Activated naive CD8-positive, alpha-beta T cell treated with anti-CD3 and anti-CD28 coated beads, Interleukin-2, amount 10 ng/mL, durations not matched to agents 7 days and 5 days (primary cell): ENCODE measurements around the gene WNK3. TPM values are rescaled to one million over a fixed set of nuclear protein-coding genes. Genes with fewer than 3 reads are reported as not detected.
A peak's percentile ranks its signal among the peaks of the same experiment; 100 is the strongest.

ENCODE experiments used
- ATAC-seq: fragments of 150-1000 bp; cut with Tn5 transposase; one replicate; pipeline ENCODE4 v1.10.0; 2021; ENCODE audit warnings: low read depth, moderate library complexity
- POLR2A ChIA-PET: fragments of 350-600 bp; sonication (Branson Sonifier 250); formaldehyde crosslinking; loops from one replicate; lab custom pipeline; 2021; ENCODE audit warnings: antibody characterized with exemption; lab: Charles Lee
- DNase-seq: peaks from one replicate; pipeline ENCODE4 v3.0.0; 2021
- H3K27ac Mint-ChIP-seq: one replicate; pipeline ENCODE4 v1.8.0; 2022; ENCODE audit warnings: mild to moderate bottlenecking, mixed read lengths
- H3K27me3 Mint-ChIP-seq: one replicate; pipeline ENCODE4 v1.8.0; 2022; ENCODE audit warnings: mild to moderate bottlenecking, moderate library complexity, mixed read lengths
- H3K36me3 Mint-ChIP-seq: one replicate; pipeline ENCODE4 v1.8.0; 2021; ENCODE audit warnings: mild to moderate bottlenecking, mixed read lengths
- H3K4me1 Mint-ChIP-seq: one replicate; pipeline ENCODE4 v1.8.0; 2021; ENCODE audit warnings: mixed read lengths
- H3K4me3 Mint-ChIP-seq: one replicate; pipeline ENCODE4 v1.8.0; 2022; ENCODE audit warnings: mild to moderate bottlenecking, moderate library complexity, mixed read lengths
- H3K9me3 Mint-ChIP-seq: one replicate; pipeline ENCODE4 v1.8.0; 2021; ENCODE audit warnings: mixed read lengths
- total RNA-seq, 2 experiments: library from RNA; stranded (reverse); gene quantifications; one replicate each; pipeline ENCODE4 v1.2.3, GENCODE V29; 2021

WNK3 gene
- total RNA-seq, 2 experiments from 2014 or later = 0.26 to 0.33 TPM

GRCh38 chrX:54213603-54214002 lies 144.2 kb downstream of the WNK3 start:
- Mint-ChIP-seq H3K27ac (no peak overlapping the region), H3K36me3 (no peaks in the 10 kb centered on the region), H3K9me3 (no peaks in the 10 kb centered on the region), H3K4me3 (no peak overlapping the region), H3K27me3 (no peaks in the 10 kb centered on the region), H3K4me1 (no peaks in the 10 kb centered on the region)
- DNase-seq (no peak), ATAC-seq (no peak)
- POLR2A ChIA-PET = no interaction called here

- Mint-ChIP-seq H3K27ac (no peak overlapping the region), H3K27me3 (peaks cover 8% of the 10 kb centered on the region), H3K36me3 (no peaks in the 10 kb centered on the region), H3K9me3 (no peaks in the 10 kb centered on the region), H3K4me1 (no peaks in the 10 kb centered on the region), H3K4me3 (no peak overlapping the region)
- ATAC-seq (no peak), DNase-seq (no peak)
- POLR2A ChIA-PET = no interaction called here
These were observed 149.3 kb downstream of the WNK3 start for GRCh38 chrX:54208531-54208930.

DNA sequence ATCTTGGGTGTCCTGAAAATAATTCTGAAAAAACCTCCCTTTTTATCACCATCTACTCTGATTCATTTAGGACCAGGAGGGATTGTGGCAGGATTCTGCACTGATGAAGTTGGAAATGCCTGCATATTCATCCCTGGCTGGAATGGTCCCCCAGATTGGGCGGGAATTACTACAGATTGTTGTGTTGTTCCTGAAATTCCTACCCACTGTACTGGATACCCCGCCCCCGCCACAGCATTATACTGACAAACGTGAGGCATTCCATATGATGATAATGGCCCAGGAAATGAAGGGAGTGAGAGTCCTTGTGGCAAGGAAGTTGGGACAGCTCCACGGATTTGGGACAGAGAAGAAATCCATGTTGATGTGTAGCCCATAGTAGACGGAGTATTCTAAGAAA lies 159.6 kb downstream of the WNK3 start:
- DNase-seq (no peak), ATAC-seq (no peak)
- Mint-ChIP-seq H3K9me3 (no peaks in the 10 kb centered on the region), H3K27me3 (peaks cover 4% of the 10 kb centered on the region), H3K4me1 (no peaks in the 10 kb centered on the region), H3K4me3 (no peak overlapping the region), H3K27ac (no peak overlapping the region), H3K36me3 (no peaks in the 10 kb centered on the region)
- POLR2A ChIA-PET = no interaction called here

GRCh38 chrX:54194982-54195588 lies 162.8 kb downstream of the WNK3 start:
- no peak for ATAC-seq

DNA sequence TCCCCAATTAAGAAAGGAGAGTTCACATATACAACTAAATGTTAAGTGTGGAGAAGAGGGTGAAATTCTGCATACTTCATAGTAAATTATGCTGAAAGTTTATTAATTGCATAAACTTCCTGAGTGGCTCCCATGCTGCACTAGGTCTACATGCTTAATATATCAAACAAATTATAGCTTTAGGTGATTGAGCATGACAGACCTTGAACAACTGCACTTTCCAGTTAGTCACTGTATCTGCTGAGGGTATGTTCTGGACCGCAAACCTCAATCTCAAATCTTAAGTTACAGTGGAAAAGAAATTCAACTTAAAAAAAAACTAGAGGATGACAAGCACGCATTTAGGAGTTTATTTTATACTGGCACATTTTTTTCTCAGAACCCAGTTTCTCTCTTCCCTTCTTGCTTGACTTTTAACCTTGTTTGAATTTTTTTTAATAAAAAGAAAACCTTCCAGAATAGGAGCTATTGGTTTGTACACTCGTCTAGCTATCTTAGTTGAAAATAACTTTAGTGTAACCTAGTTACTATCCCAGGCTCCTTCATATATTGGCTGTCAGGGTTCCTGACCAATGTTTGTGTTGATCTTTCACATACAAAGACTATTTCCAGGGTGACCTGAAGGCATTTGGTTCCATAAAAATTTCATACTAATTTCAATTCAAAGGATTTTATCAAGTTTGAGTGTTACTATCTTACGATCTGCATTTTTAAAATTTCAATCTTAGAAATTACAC lies 164.6 kb downstream of the WNK3 start:
- H3K27me3 Mint-ChIP-seq = no peaks in the 10 kb centered on the region
- ATAC-seq = no peak
- POLR2A ChIA-PET = no interaction called here
- no peak for DNase-seq
- no peak overlapping the region for H3K27ac Mint-ChIP-seq
- no peaks in the 10 kb centered on the region for H3K36me3 Mint-ChIP-seq
- H3K4me3 Mint-ChIP-seq = no peak overlapping the region
- H3K4me1 Mint-ChIP-seq = no peaks in the 10 kb centered on the region
- no peaks in the 10 kb centered on the region for H3K9me3 Mint-ChIP-seq

More at GRCh38 chrX:54194982-54195588, 162.8 kb downstream of the WNK3 start:
- Mint-ChIP-seq H3K4me1 (no peaks in the 10 kb centered on the region), H3K9me3 (no peaks in the 10 kb centered on the region), H3K27me3 (no peaks in the 10 kb centered on the region), H3K27ac (no peak overlapping the region), H3K4me3 (no peak overlapping the region), H3K36me3 (no peaks in the 10 kb centered on the region)
- no peak for DNase-seq
- POLR2A ChIA-PET = no interaction called here

- peaks cover 29% of the 10 kb centered on the region for H3K4me1 Mint-ChIP-seq
- H3K27me3 Mint-ChIP-seq = no peaks in the 10 kb centered on the region
- no peak for ATAC-seq
- no peak overlapping the region for H3K27ac Mint-ChIP-seq
- peaks cover 6% of the 10 kb centered on the region for H3K36me3 Mint-ChIP-seq
- POLR2A ChIA-PET = no interaction called here
- DNase-seq = no peak
- H3K4me3 Mint-ChIP-seq = no peak overlapping the region
- no peaks in the 10 kb centered on the region for H3K9me3 Mint-ChIP-seq
These were observed 173.4 kb downstream of the WNK3 start for GRCh38 chrX:54184474-54184873.

DNA sequence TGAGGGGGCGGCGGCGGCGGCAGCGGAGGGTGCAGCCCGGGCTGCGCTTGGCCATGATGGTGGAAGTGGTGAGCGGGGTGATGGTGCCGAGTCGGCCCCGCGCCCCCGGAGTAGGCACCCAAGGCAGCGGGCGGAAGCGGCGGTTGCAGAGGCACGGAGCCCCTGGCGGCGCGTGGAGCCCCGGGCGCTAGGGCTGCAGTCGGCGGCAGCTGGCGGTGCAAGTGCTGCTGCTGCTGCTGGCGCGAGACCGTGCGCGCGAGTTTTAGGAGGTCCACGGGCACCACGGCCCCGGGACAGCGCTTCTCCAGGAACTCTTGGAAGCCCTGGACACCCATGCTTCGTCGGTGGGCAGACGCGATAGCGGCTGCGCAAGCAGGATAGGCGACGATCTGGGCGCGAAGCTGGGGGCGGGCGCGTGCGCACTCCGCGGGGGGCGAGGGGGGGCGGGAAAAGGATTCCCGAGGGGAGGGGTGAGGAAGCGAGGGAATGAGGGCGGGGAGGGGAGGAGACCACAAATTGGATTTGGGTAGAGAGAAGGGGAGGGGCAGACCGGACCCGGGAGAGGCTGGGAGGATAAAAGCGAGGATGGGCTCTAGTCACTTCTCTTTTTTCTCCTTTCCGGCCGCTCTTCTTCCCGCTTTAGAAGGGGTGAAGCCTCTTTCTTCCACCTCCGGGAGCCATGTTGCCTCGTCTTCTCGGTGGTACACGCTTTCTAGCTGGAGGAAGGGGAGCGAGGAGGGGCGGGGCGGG lies 174.8 kb downstream of the WNK3 start, which contains the start of gene FAM120C:
FAM120C (minus strand) TSS at position 391 of the 750 bp plus-strand sequence; CDS start at position 335, 56 bp downstream.
- Mint-ChIP-seq H3K9me3 (no peaks in the 10 kb centered on the region), H3K4me1 (peaks cover 38% of the 10 kb centered on the region), H3K36me3 (peaks cover 6% of the 10 kb centered on the region), H3K4me3 (peak within 1 kb of the TSS; percentile 84), H3K27ac (peak within 1 kb of the TSS; percentile 92), H3K27me3 (no peaks in the 10 kb centered on the region)
- peak; percentile 52 for ATAC-seq
- peak; percentile 68 for DNase-seq
- POLR2A ChIA-PET = interaction anchor here (2.2 kb wide), 1 partner anchor 139 kb away, joined by 30 read pairs; the partner anchor contains the start of gene PHF8

- Mint-ChIP-seq H3K27me3 (no peaks in the 10 kb centered on the region), H3K4me3 (peak overlapping the region; percentile 84), H3K27ac (peak overlapping the region; percentile 78), H3K9me3 (no peaks in the 10 kb centered on the region), H3K36me3 (peaks cover 13% of the 10 kb centered on the region), H3K4me1 (peaks cover 44% of the 10 kb centered on the region)
- POLR2A ChIA-PET = interaction anchor here (2.2 kb wide), 1 partner anchor 138 kb away, joined by 30 read pairs; the partner anchor contains the start of gene PHF8
- peak; percentile 65 for DNase-seq
- peak; percentile 73 for ATAC-seq
These were observed 175.5 kb downstream of the WNK3 start for GRCh38 chrX:54182194-54182863.

DNA sequence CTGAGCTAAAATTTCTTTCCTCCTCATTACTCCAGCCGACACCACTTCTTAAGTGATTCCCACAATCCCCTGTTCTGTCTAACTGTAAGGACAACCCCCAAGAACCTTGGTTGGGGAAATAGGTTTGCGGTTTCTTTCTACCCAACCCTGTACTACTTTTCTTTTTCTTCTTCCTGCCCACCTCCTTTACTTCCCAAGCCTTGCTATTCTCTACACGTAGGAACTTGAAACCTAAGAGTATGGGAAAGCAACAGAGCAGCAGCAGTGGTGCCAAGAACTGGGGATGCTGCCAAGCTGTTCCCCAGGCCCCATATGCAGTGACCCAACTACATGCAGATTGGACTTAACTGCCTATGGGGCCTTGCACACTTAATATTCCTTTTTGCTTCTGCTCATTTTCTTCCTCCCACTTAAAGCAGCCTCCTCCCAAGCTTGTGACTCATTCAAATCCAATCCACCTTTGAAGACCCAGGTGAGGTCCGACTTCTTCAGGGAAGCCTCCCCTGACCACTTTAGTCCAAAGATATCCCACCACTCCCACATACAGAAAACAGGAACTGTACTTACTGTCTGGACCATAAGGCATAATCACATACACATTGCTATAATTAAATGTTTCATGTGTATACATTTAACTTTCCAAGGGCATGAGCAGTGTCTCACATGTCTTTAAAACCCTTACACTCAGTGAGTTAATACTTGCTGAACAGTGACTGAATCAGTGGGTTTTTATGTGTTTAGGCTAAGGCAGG lies 176.5 kb downstream of the WNK3 start:
- H3K27me3 Mint-ChIP-seq = no peaks in the 10 kb centered on the region
- H3K36me3 Mint-ChIP-seq = peaks cover 23% of the 10 kb centered on the region
- DNase-seq (no peak), ATAC-seq (no peak)
- peak overlapping the region; percentile 78 for H3K27ac Mint-ChIP-seq
- H3K4me3 Mint-ChIP-seq = peak overlapping the region; percentile 84
- no peaks in the 10 kb centered on the region for H3K9me3 Mint-ChIP-seq
- peaks cover 51% of the 10 kb centered on the region for H3K4me1 Mint-ChIP-seq
- POLR2A ChIA-PET = no interaction called here

GRCh38 chrX:54180403-54180802 lies 177.4 kb downstream of the WNK3 start:
- DNase-seq (no peak), ATAC-seq (no peak)
- Mint-ChIP-seq H3K9me3 (no peaks in the 10 kb centered on the region), H3K4me1 (peaks cover 51% of the 10 kb centered on the region), H3K27ac (peak overlapping the region; percentile 38), H3K36me3 (peaks cover 24% of the 10 kb centered on the region), H3K27me3 (no peaks in the 10 kb centered on the region), H3K4me3 (peak overlapping the region; percentile 84)
- POLR2A ChIA-PET = no interaction called here

GRCh38 chrX:54178100-54178940 lies 179.5 kb downstream of the WNK3 start:
- H3K36me3 Mint-ChIP-seq = peaks cover 29% of the 10 kb centered on the region
- ATAC-seq (no peak), DNase-seq (no peak)
- no peaks in the 10 kb centered on the region for H3K9me3 Mint-ChIP-seq
- H3K27ac Mint-ChIP-seq = no peak overlapping the region
- H3K4me3 Mint-ChIP-seq = peak overlapping the region; percentile 26
- peaks cover 47% of the 10 kb centered on the region for H3K4me1 Mint-ChIP-seq
- no peaks in the 10 kb centered on the region for H3K27me3 Mint-ChIP-seq
- POLR2A ChIA-PET = no interaction called here

DNA sequence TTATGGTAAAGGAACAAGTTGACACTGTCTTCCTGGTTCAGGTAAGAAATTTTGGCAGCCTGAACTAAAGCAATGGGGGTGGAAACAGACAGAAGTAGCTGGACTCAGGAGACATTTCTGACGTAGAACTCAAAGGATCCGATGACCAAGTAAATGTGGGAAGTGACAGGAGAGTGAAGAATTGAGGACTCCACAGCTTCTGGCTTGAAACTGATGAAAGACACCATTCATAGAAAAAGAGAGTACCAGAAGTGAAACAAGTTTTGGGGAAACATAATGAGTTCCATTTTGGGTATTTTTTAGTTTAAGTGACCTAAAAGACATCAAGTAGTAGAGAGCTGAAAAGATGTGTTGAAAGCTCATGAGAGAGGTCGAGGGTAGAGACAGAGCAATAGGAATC lies 180.5 kb downstream of the WNK3 start:
- ATAC-seq = no peak
- Mint-ChIP-seq H3K4me3 (no peak overlapping the region), H3K36me3 (peaks cover 29% of the 10 kb centered on the region), H3K9me3 (no peaks in the 10 kb centered on the region), H3K27ac (no peak overlapping the region), H3K4me1 (peaks cover 47% of the 10 kb centered on the region), H3K27me3 (no peaks in the 10 kb centered on the region)
- no peak for DNase-seq
- POLR2A ChIA-PET = no interaction called here
